Lower leg skin (tissue), 3 donors: ENCODE data around the gene UQCRQ.

ENCODE experiments used
- POLR2A ChIP-seq, 2 donors: fragments of 450-650 bp; IDR thresholded peaks; one replicate each; pipeline ENCODE4 v1.6.1; 2016 to 2017; ENCODE audit warnings: antibody characterized with exemption in 2 of 2, mild to moderate bottlenecking in 1 of 2, moderate library complexity in 1 of 2
- TF ChIP-seq, protein P1 (sequence below), 3 donors: fragments of 450-650 bp; IDR thresholded peaks; one replicate each; pipeline ENCODE4 v1.5.1; 2016; ENCODE audit warnings: antibody characterized with exemption in 3 of 3, mild to moderate bottlenecking in 3 of 3, moderate library complexity in 2 of 3

DNA sequence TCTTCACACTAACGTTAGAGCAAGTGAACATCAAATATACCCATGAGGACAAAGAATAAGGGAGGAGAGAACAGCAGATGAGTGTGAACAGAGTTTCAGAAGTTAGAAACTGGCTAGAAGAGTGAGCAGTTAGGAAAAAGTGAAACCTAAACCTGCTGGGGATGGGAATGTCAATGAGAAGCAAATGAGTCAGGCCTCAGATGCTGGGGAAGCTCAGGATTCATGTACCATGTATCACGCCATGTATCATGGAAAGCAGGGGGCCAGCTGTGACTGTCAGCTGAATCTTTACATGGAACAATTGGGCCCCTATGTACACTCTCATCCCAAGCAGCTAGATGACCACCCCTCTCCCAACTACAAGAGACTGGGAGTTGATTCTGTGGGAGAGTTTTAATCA lies 16.4 kb upstream of the UQCRQ start:
- TF ChIP-seq, protein P1, sequence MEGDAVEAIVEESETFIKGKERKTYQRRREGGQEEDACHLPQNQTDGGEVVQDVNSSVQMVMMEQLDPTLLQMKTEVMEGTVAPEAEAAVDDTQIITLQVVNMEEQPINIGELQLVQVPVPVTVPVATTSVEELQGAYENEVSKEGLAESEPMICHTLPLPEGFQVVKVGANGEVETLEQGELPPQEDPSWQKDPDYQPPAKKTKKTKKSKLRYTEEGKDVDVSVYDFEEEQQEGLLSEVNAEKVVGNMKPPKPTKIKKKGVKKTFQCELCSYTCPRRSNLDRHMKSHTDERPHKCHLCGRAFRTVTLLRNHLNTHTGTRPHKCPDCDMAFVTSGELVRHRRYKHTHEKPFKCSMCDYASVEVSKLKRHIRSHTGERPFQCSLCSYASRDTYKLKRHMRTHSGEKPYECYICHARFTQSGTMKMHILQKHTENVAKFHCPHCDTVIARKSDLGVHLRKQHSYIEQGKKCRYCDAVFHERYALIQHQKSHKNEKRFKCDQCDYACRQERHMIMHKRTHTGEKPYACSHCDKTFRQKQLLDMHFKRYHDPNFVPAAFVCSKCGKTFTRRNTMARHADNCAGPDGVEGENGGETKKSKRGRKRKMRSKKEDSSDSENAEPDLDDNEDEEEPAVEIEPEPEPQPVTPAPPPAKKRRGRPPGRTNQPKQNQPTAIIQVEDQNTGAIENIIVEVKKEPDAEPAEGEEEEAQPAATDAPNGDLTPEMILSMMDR (IDR thresholded peaks at IDR 0.05): no peak
- TF ChIP-seq POLR2A (IDR thresholded peaks at IDR 0.05): no peak
